Testis (tissue), 3 donors: ENCODE results near the gene VWA5B2. TPM values are rescaled to one million over a fixed set of nuclear protein-coding genes. Genes with fewer than 3 reads are reported as not detected.
A peak's percentile ranks its signal among the peaks of the same experiment; 100 is the strongest.

Source experiments
- DNase-seq: peaks from one replicate; pipeline ENCODE4 v3.0.0-alpha.2; 2019
- H3K27ac ChIP-seq, 2 donors: fragments of 200-600 bp; sonication (generic); one replicate each; pipeline ENCODE4 v1.5.1; 2019
- H3K27me3 ChIP-seq: fragments of 200-600 bp; sonication (generic); one replicate; pipeline ENCODE4 v1.5.1; 2019
- H3K36me3 ChIP-seq: fragments of 200-600 bp; sonication (generic); one replicate; pipeline ENCODE4 v1.5.1; 2017; ENCODE audit warnings: low read depth; ENCODE audit errors: missing control alignments
- H3K4me1 ChIP-seq: fragments of 200-600 bp; sonication (generic); one replicate; pipeline ENCODE4 v1.5.1; 2019
- H3K4me3 ChIP-seq, 2 donors: fragments of 200-600 bp; sonication (generic); one replicate each; pipeline ENCODE4 v1.5.1; 2017 to 2019
- H3K9me3 ChIP-seq: fragments of 200-600 bp; sonication (generic); one replicate; pipeline ENCODE4 v1.5.1; 2017
- CTCF ChIP-seq, 3 experiments: fragments of 450-650 bp in 2 of 3; fragments of 200-600 bp in 1 of 3; sonication (generic) in 1 of 3; IDR thresholded peaks; one replicate each; pipeline ENCODE4 v1.5.1; 2016 to 2019; ENCODE audit warnings: antibody characterized with exemption in 3 of 3, mild to moderate bottlenecking in 2 of 3, moderate library complexity in 1 of 3
- POLR2A ChIP-seq: fragments of 450-650 bp; IDR thresholded peaks from one replicate; pipeline ENCODE4 v1.6.1; 2017; ENCODE audit warnings: antibody characterized with exemption, mild to moderate bottlenecking, moderate library complexity
- WGBS, 2 donors: methylation state at CpG; one replicate each; pipeline ENCODE4 v1.1.5; 2018; 5-methylcytosine and 5-hydroxymethylcytosine counted together
- intact Hi-C: fragments of 100-400 bp; cut with DNase I; formaldehyde crosslinking; loops from one replicate; pipeline ENCODE4 v1.15.1; 2023; ENCODE audit warnings: low total_unique reads
- polyA plus RNA-seq: library from polyadenylated mRNA; stranded (reverse); fragments of 350-450 nt; fragmentation: Illumina TruSeq; extraction: RNeasy Lipid Tissue Mini Kit (QIAGEN cat#74804); gene quantifications from one replicate; pipeline ENCODE4 v1.2.3, GENCODE V29; 2014; ENCODE audit warnings: low read depth, low replicate concordance; ENCODE audit not compliant: insufficient read depth
- total RNA-seq, 2 donors: library from RNA; depleted of rRNA; stranded (reverse); fragments of >200 nt; gene quantifications; one replicate each; pipeline ENCODE4 v1.2.3, GENCODE V29; 2016

Gene VWA5B2
- total and polyA plus RNA-seq, 3 donors from 2014 or later, result 2.5 to 17.6 (median 13.8) TPM

- H3K27ac ChIP-seq, result no peak overlapping the region
- no peaks in the 10 kb centered on the region for H3K9me3 ChIP-seq
- WGBS, 2 donors, result 93 to 98% methylated on average over 1 to 8 of the region's 8 CpGs
- intact Hi-C loops, result loop anchor here (10.0 kb wide), 1 partner anchor 94 kb away; no protein-coding TSS in a partner anchor
- no peak for DNase-seq
- TF ChIP-seq POLR2A (no peak), CTCF (IDR thresholded peaks at IDR 0.05) (no peak)
- peaks cover 6% of the 10 kb centered on the region for H3K4me1 ChIP-seq
- H3K27me3 ChIP-seq, result no peaks in the 10 kb centered on the region
- H3K36me3 ChIP-seq, result no peaks in the 10 kb centered on the region
- H3K4me3 ChIP-seq, result no peak overlapping the region
Measured at GRCh38 chr3:184239221-184239620, 9.8 kb downstream of the VWA5B2 start.

- no peak for TF ChIP-seq CTCF (IDR thresholded peaks at IDR 0.05)
- TF ChIP-seq POLR2A, result no peak
- Histone ChIP-seq H3K4me3 (no peak overlapping the region), H3K4me1 (peaks cover 6% of the 10 kb centered on the region), H3K27me3 (no peaks in the 10 kb centered on the region), H3K27ac (no peak overlapping the region), H3K9me3 (no peaks in the 10 kb centered on the region), H3K36me3 (no peaks in the 10 kb centered on the region)
- WGBS, 2 donors, result 80 to 90% methylated on average over 3 to 7 of the region's 7 CpGs
- intact Hi-C loops, result loop anchor here (10.0 kb wide), 2 partner anchors 95 to 345 kb away; no protein-coding TSS in a partner anchor
- no peak for DNase-seq
Measured at GRCh38 chr3:184239708-184240107, 10.3 kb downstream of the VWA5B2 start.

- 50 to 69% methylated on average over 1 to 4 of the region's 4 CpGs for WGBS, 2 donors
Measured at GRCh38 chr3:184240384-184241140, 11.2 kb downstream of the VWA5B2 start.

GRCh38 chr3:184241141-184241446 is 11.7 kb downstream of the VWA5B2 start:
- intact Hi-C loops, result loop anchor here (10.0 kb wide), 1 partner anchor 346 kb away; no protein-coding TSS in a partner anchor
- Histone ChIP-seq H3K27ac (no peak overlapping the region), H3K9me3 (no peaks in the 10 kb centered on the region), H3K27me3 (no peaks in the 10 kb centered on the region), H3K4me1 (peaks cover 6% of the 10 kb centered on the region), H3K4me3 (peak overlapping the region; percentile 21 to 34), H3K36me3 (no peaks in the 10 kb centered on the region)
- TF ChIP-seq CTCF (IDR thresholded peaks at IDR 0.05) (no peak), POLR2A (no peak)
- 53 to 58% methylated on average over 11 to 17 of the region's 17 CpGs for WGBS, 2 donors
- DNase-seq, result no peak

More at GRCh38 chr3:184240384-184241140, 11.2 kb downstream of the VWA5B2 start:
- Histone ChIP-seq H3K9me3 (no peaks in the 10 kb centered on the region), H3K4me3 (peak overlapping the region in 1 of 2 donors; percentile 34), H3K27ac (no peak overlapping the region), H3K4me1 (peaks cover 6% of the 10 kb centered on the region), H3K36me3 (no peaks in the 10 kb centered on the region), H3K27me3 (no peaks in the 10 kb centered on the region)
- no peak for DNase-seq
- intact Hi-C loops, result loop anchor here (10.0 kb wide), 1 partner anchor 346 kb away; no protein-coding TSS in a partner anchor
- TF ChIP-seq CTCF (IDR thresholded peaks at IDR 0.05), result no peak
- TF ChIP-seq POLR2A, result no peak
